ENCODE data around the gene NR0B2.

The NR0B2 gene

DNA sequence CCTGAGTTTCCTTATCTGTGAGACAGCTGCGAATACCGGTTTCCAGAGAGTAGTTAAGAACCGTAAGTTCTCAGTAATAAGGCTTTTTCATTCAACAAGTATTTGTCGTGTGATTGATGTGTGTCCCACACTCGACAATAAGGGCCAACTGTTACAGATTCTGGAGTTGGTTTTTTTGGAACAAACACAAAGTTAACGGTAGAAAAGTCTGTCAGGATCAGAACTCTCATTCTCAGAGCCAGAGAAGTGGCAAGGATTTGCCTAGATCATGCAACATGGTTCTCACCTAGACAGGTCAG lies 8.6 kb upstream of the NR0B2 start:
- DNase-seq (ENCODE audit: extremely low spot score) = no peak
- ChIA-PET POLR2A (no interaction called here), CTCF (interaction anchor here (1.4 kb wide), 1 partner anchor 15 kb away, joined by 6 read pairs; no protein-coding TSS in a partner anchor)
- TF ChIP-seq, protein P1, sequence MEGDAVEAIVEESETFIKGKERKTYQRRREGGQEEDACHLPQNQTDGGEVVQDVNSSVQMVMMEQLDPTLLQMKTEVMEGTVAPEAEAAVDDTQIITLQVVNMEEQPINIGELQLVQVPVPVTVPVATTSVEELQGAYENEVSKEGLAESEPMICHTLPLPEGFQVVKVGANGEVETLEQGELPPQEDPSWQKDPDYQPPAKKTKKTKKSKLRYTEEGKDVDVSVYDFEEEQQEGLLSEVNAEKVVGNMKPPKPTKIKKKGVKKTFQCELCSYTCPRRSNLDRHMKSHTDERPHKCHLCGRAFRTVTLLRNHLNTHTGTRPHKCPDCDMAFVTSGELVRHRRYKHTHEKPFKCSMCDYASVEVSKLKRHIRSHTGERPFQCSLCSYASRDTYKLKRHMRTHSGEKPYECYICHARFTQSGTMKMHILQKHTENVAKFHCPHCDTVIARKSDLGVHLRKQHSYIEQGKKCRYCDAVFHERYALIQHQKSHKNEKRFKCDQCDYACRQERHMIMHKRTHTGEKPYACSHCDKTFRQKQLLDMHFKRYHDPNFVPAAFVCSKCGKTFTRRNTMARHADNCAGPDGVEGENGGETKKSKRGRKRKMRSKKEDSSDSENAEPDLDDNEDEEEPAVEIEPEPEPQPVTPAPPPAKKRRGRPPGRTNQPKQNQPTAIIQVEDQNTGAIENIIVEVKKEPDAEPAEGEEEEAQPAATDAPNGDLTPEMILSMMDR (IDR thresholded peaks at IDR 0.05; ENCODE audit: control extremely low read depth, extremely low read depth, low read depth, missing control alignments) = no peak

DNA sequence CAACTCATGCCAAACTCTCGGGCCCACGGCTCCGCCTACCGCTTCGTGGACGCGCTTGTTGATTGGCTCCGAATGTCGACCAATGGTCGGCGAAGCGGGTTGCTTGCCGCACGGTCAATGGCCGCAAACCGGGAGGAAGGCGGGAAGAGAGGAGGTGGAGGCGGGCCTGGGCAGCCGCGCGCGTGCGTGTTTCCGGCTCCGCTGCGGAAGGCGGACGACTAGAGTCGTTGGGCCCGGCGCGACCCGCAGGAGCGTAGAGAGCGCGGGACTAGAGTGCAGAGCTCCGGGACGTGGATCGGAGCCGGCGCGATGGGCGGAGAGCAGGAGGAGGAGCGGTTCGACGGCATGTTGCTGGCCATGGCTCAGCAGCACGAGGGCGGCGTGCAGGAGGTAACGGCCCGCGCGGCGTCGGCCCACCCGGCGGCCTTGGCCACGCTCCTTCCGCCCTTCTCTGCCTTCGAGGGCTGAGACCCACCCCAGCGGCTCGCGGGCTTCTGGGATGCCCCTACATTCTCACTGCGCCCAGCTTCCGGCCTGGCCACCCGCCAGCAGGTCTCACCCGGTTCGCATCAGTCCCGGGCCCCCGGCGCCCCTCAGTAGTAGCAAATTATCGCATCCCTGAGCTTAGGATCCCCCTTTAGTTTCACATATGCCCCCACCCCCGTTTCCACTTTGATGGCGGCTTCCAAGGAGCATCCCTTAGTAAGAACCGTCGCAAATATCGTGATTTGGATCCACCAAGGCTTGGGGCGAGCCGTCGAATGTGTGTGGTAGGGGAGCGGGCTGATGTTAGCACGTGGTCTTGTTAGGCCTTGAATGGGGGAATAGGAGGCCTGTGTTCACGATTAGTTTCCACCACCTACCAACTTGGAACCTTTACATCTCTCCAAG lies 8.0 kb upstream of the NR0B2 start, which contains the start of gene NUDC:
Gene NUDC, plus strand, starts transcription at position 204 of the 891 bp plus-strand sequence. Its CDS starts 106 bp downstream, at position 310.
- peak; percentile 98 for DNase-seq (ENCODE audit: extremely low spot score)
- ChIA-PET POLR2A (interaction anchor here (0.6 to 1.5 kb wide), 3 partner anchors 22 to 595 kb away, joined by 3 to 7 read pairs (median 6); partner anchors contain the start of gene GPATCH3), CTCF (interaction anchor here (1.4 kb wide), 1 partner anchor 14 kb away, joined by 6 read pairs; no protein-coding TSS in a partner anchor)
- TF ChIP-seq, protein P1 (IDR thresholded peaks at IDR 0.05; ENCODE audit: control extremely low read depth, extremely low read depth, low read depth, missing control alignments) = no peak

DNA sequence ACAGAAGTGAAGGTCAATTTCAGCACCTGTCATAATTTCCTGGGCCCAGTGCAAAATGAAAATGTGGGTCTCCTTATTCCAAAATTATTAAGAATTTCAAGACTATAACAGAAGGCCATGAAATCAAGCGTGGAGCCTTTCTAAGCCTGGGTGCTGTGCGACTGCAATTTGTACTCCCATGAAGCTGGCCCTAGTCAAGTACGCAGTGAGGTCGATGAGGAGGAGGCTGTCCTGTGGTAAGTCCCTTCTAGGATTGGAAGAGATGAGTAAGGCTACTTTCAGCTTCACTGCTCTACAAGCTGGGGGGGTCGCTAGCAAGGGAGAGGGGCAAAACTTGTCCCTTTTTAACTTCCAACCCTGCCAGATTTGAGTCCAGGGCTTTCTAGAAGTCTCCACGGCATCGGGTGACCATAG lies 7.4 kb upstream of the NR0B2 start:
- DNase-seq (ENCODE audit: extremely low spot score) = no peak
- POLR2A ChIA-PET = interaction anchor here (0.7 to 1.5 kb wide), 3 partner anchors 21 to 47 kb away, joined by 4 to 7 read pairs (median 6); partner anchors contain the start of gene GPATCH3
- TF ChIP-seq, protein P1 (IDR thresholded peaks at IDR 0.05; ENCODE audit: control extremely low read depth, extremely low read depth, low read depth, missing control alignments) = no peak
- CTCF ChIA-PET = interaction anchor here (1.4 kb wide), 1 partner anchor 14 kb away, joined by 6 read pairs; no protein-coding TSS in a partner anchor

DNA sequence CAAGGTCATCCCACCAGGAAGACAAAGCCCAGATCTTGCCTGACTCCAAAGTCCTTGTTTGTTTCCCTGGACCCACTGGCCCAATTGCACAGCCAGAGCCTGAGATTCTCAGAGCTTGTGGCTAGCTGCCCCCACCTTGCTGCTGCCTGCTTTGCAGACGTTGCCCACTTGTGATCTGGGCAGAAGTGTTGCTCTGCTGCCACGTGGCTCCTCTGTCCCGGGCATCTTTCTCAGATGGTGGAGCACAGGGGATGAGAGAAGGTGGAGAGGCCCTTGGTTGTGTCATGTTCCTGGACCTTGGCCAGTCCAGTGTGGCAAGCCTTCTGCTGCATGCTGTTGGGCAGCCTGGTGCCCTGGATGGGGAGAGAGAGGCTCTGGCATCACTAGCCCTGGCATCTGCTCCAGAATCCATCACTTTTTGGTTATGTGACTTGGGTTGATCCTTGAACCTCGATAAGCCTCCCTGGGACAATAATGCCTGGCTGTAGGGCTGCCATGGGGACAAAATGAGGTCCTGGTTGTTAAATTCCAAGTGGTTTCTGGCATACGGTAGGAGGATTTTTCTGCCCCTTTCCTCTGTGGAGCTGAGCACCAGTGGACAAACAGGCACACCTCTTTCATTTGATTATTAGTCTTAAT lies 1.5 kb upstream of the NR0B2 start:
- POLR2A ChIA-PET = interaction anchor here (0.6 kb wide), 1 partner anchor 310 kb away, joined by 6 read pairs; no protein-coding TSS in a partner anchor
- TF ChIP-seq, protein P1 (IDR thresholded peaks at IDR 0.05; ENCODE audit: control extremely low read depth, extremely low read depth, low read depth, missing control alignments) = no peak
- no peak for DNase-seq (ENCODE audit: extremely low spot score)
- CTCF ChIA-PET = interaction anchor here (1.5 kb wide), 1 partner anchor 9 kb away, joined by 3 read pairs; no protein-coding TSS in a partner anchor

DNA sequence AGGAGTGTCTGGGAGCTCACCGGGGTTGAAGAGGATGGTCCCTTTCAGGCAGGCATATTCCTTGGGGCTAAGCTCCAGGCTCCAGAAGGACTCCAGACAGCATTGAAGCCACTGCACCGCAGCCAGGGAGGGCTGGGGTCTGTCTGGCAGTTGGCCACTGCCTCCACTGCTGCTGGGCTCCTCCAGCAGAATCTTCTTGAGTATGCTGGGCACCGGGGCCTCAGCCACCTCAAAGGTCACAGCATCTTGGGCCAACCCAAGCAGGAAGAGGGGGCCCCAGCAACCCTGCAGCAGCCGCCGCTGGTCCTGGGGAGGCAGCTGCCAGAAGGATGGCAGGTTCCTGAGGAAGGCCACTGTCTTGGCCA lies 404 bp downstream of the NR0B2 start:
- POLR2A ChIA-PET = interaction anchor here (0.6 to 1.1 kb wide), 2 partner anchors 13 to 16 kb away, joined by 3 read pairs; partner anchors contain the start of gene GPATCH3
- DNase-seq (ENCODE audit: extremely low spot score) = no peak
- TF ChIP-seq, protein P1 (IDR thresholded peaks at IDR 0.05; ENCODE audit: control extremely low read depth, extremely low read depth, low read depth, missing control alignments) = no peak
- CTCF ChIA-PET = interaction anchor here (0.7 kb wide), 1 partner anchor 12 kb away, joined by 3 read pairs; no protein-coding TSS in a partner anchor

DNA sequence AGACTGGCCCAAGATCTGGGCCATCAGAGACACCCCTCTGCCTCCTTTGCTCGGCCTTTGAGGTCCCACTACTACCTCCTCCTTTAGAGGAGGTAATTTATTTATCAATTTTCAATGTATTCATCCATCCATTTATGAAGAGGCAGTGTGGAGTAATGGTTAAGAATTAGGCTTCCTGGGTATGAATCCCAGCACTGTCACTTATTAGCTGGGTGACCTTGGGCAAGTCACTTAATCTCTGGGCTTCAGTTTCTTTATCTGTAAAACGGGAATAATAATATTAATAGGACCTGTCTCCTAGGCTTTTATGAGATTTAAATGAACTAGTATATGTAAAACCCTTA lies 1.7 kb downstream of the NR0B2 start:
- POLR2A ChIA-PET = no interaction called here
- CTCF ChIA-PET = interaction anchor here (0.9 kb wide), 1 partner anchor 12 kb away, joined by 3 read pairs; the partner anchor contains the start of gene GPATCH3
- no peak for DNase-seq (ENCODE audit: extremely low spot score)
- TF ChIP-seq, protein P1 (IDR thresholded peaks at IDR 0.05; ENCODE audit: control extremely low read depth, extremely low read depth, low read depth, missing control alignments) = no peak
